ENCODE data around the gene PDXK.

PDXK gene

GRCh38 chr21:43726686-43727518, 8.0 kb downstream of the PDXK start:
- DNase-seq = no peak

- DNase-seq = no peak
Observed at GRCh38 chr21:43727519-43728153, 8.7 kb downstream of the PDXK start.

GRCh38 chr21:43728154-43728466, 9.2 kb downstream of the PDXK start:
- no peak for DNase-seq

- peak; percentile 80 for DNase-seq
Observed at GRCh38 chr21:43728467-43729390, 9.8 kb downstream of the PDXK start.

- no peak for DNase-seq
Observed at GRCh38 chr21:43731476-43731875, 12.5 kb downstream of the PDXK start.

DNA sequence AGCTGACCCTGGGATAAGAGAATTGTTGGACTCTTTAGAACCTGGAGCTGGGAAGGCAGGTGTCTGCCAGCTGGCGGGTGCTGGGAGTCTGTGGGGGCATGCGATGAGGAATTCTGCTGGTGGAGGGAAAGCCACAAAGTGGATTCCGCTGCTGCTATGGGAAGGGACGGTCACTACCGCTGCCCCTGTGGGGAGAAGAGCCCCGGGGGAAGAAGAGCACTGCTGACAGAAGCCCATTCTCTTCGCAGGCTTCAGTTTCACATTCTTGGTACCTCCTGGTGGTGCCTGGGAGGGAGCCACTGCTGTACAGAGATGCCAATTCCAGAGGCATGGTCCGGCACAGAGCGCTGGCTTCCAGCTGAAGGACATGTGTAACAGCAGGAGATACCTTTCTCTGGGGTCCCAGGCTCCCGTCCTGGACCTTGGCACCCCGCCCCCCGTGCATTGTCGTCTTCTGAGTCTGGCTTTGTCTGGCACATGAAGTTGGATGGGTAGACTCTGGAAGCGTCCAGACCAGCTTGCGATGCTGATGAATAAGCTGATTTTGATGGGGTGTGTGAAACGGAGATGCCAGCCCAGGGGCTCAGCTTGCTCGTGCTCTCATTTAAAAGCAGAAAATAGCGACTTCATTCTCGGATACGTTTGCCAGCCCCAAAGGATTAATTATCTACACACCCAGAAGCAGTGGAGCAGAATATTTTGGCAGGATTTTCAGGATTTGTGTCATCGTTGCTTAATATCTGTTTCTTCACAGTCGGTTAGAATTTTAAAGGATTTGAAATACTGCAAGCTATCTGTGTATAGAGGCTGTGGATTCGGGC, 13.2 kb downstream of the PDXK start:
- DNase-seq = no peak

GRCh38 chr21:43733060-43733459, 14.1 kb downstream of the PDXK start:
- no peak for DNase-seq

- no peak for DNase-seq
Observed at GRCh38 chr21:43733529-43734071, 14.7 kb downstream of the PDXK start.

GRCh38 chr21:43734131-43734927, 15.4 kb downstream of the PDXK start:
- DNase-seq = no peak

DNA sequence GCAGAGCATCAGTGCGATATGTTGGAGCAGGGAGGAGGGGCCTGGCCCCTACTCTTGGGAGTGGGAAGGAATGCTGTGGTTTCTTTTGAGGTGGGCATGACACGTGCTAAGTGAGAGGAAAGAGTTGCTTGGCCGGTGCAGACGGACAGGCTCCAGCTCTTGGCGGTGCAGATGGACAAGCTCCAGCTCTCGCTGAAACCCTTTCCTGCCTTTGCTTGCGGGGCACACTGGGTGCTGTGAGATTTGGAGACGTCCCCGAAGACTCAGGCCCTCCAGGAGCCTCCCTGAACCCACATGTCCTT, 15.9 kb downstream of the PDXK start:
- no peak for DNase-seq

DNA sequence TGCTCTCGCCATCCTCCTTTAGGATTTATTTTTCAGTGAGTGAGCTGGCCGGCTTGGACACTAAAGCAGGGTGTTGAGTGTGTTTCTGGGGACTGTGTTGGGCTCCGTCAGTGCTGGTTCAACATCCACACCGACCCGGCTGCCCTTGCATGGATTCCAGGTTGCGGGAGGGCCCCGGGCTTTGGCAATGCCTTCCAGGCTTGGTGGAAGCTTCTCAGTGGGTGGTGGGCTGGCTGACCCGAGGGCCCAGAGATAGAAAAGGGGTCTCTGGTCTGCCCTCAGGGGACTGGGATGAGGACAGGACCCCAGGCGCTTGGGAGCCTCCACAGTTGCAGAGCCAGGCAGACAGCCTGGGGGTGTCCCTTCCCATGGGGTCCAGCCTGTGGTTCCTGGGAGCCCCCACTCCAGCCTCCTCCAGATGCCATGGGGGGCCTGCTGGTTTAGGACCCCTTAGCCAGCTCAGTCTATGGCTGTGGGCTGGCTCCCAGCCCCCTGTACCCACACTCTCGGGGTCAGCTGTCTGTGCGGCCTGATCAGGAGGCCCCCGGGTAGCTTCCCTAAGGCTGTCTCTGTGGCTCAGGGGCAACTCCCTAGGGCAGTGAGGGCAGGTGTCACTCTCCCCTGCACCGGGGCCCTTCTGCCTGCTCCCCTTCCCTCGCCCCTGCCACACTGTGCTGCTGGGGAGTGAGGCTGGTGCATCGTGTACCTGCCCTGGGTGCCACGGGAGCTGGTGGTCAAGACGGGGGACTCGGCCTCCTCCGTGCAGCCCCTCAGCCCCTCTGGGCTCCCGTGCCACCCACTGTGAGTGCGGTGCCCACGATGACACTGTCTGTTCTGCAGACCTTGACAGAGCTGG, 16.5 kb downstream of the PDXK start:
- DNase-seq = no peak

- no peak for DNase-seq
Observed at GRCh38 chr21:43736224-43736883, 17.4 kb downstream of the PDXK start.

DNA sequence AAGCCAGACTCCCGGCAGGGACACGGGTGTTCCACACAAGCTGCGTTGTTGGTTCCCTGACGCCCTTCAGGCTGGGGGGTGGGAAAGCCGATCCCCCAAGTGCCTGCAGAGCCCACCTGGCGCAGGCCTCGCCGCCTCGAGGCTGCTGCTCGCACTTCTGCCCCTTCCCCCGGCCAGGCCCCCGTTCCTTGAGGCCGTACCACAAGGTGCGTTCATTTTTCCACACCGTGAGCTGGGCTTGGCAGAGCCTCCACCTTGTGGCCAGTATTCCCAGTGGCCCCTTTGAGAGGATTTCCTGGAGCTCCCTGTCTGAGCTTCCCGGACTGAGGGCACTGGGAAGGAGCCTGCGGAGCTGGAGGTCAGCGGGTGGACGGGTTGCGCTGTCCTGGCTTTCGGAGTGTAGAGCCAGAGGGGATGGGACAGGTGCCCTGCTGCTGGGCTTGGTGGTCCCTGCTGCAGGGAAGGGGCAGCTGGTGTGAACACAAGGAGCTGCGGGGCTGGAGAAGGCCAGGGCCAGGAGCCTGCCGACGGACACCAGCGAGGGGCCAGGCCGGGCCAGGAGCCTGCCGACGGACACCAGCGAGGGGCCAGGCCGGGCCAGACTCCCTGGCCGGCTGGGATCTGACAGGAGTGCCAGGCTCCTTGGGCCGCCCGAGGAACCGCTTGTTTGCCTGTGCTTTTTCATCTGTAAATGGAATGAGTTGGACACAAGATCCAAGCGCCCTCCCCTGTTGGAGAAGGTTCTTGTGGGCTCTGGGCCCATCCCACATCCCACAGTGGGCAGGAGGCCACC, 18.4 kb downstream of the PDXK start:
- no peak for DNase-seq

GRCh38 chr21:43739621-43740435, 20.9 kb downstream of the PDXK start:
- DNase-seq = no peak

- DNase-seq = no peak
Observed at GRCh38 chr21:43740497-43741156, 21.7 kb downstream of the PDXK start.

DNA sequence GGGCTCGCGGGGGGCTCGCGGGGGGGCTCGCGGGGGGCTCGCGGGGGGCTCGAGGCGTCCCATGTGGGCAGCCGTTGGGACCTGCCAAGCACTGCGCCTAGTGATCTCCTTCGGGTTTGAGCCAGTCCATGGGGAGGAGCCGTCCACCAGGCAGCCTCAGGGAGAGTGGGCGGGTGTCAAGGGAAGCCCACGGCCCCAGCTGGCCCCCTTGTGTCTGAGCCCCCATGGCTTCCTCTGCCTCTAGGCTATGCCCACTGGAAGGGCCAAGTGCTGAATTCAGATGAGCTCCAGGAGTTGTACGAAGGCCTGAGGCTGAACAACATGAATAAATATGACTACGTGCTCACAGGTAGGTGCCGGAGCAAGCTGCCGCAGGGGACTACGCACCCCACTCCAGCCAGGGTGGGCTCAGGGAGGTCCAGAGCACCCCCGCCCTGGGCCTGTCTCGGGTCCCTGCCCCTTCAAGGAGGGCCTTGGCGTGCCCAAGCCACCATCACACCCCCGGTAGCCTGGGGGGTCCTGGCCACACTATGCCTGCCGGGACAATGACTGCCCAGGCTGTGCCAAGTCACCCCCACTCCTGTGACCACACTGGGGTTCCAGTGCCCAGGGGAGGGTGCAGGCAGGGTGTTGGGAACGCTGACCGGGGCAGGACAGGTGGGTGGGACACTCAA, 22.6 kb downstream of the PDXK start:
- DNase-seq = no peak

DNA sequence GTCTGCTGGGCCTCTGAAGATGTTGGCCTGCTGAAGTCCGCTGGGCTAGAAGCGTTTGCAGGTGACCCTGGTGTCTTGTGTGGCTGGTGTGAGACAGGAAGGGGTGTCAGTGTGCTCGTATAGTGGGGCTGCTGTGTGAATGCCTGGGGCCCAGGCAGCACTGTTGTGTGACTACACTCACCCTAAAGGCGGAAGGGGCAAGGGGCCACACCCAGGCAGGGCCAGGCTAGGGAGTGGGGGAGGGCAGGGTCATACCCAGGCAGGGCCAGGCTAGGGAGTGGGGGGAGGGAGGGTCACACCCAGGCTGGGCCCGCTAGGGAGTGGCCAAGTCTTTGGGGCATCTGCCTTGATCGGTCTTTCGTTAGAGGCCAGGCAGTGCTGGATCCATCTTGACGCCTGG, 25.0 kb downstream of the PDXK start:
- DNase-seq = no peak

All from COR-L47 (cell line).